ENCODE measurements around the gene CTSO.

Gene CTSO

DNA sequence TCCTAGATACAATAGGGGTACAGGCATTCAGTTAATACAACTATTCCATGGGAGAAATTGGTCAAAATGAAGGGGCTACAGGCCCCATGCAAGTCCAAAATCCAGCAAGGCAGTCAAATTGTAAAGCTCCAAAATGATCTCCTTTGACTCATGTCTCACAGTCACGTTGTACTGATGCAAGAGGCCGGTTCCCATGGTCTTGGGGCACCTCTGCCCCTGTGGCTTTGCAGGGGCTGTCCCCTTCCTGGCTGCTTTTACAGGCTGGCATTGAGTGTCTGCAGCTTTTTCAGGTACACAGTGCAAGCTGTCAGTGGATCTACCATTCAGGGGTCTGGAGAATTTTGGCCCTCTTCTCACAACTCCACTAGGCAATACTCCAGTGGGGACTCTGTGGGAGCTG lies 75.1 kb downstream of the CTSO start:
- DNase-seq (ENCODE audit: extremely low spot score, insufficient read length, low read depth): no peak
- FAIRE-seq: no peak

DNA sequence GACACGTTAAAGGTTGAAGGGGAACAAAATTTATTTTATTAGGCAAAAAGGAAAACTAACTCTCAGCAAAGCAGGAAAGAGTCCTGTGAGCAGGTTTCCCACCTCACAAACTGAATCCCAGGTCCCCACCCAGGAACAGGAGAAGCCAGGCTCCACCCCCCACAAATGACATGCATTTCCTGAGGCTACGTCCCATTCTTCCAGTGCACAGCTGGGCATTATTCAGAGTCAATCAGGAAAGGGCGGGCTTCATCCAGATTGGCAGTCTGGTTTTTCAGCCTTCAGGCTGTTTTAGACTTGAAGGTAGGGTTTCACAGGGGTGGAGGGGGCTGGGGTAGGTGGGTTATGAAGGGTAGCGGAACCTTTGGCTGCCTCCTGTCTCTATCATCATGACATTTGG lies 75.7 kb downstream of the CTSO start:
- DNase-seq (ENCODE audit: extremely low spot score, insufficient read length, low read depth): no peak
- FAIRE-seq: no peak

DNA sequence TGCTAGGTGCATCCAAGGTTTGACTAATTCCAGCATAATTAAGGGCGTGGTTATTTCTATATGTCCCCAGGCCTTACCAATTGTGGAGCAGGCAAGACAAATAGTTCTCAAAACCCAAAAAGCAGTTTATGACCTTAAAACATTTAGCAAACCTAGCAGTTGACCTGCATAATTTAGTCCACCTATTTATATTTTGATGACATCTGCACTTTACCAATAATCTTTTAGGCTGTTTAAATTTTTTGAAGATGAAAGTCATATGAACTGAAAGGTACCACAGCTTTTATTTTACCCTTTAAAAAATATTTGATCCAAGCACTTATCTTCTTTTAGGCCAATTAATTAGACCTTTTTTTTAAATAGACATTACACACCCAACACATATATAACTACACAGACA lies 77.8 kb downstream of the CTSO start:
- DNase-seq (ENCODE audit: extremely low spot score, insufficient read length, low read depth): no peak
- no peak for FAIRE-seq

All from GM18507 (cell line).